Limb (tissue), 2 donors: ENCODE data around the gene CNOT1.

ENCODE experiments used
- DNase-seq, 2 donors: peaks; one replicate each; pipeline ENCODE4 v3.0.0-alpha.2; 2016; ENCODE audit errors: extremely low spot score in 2 of 2

Gene CNOT1

DNA sequence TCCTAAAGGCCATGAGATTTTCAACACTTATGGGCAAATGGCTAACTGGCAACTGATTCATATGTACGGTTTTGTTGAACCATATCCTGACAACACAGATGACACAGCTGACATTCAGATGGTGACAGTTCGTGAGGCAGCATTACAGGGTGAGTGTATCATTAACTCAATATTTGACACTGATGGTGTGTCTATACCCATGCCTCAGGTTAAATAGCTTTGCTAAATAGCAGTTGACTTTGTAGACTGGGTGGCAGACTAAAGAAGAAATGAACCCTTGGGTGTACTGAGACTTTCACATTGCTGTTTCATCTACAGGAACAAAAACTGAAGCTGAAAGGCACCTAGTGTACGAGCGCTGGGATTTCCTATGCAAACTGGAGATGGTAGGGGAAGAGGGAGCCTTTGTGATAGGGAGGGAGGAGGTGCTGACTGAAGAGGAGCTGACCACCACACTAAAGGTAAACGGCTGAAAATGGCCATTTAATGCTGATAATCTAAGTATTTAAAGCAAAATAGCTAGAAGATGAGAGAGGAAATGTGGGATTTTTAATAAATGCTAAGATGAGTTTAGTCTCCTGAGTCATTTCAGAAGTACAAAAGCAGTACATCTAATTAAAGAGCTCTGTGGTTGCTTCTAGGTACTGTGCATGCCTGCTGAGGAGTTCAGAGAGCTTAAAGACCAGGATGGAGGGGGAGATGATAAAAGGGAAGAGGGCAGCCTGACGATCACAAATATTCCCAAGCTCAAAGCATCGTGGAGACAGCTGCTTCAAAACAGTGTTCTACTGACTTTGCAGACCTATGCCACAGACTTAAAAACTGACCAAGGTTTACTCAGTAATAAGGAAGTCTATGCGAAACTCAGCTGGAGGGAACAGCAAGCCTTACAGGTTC lies 111.3 kb downstream of the CNOT1 start:
- DNase-seq: no peak

GRCh38 chr16:58516768-58517107 lies 112.9 kb downstream of the CNOT1 start:
- no peak for DNase-seq

DNA sequence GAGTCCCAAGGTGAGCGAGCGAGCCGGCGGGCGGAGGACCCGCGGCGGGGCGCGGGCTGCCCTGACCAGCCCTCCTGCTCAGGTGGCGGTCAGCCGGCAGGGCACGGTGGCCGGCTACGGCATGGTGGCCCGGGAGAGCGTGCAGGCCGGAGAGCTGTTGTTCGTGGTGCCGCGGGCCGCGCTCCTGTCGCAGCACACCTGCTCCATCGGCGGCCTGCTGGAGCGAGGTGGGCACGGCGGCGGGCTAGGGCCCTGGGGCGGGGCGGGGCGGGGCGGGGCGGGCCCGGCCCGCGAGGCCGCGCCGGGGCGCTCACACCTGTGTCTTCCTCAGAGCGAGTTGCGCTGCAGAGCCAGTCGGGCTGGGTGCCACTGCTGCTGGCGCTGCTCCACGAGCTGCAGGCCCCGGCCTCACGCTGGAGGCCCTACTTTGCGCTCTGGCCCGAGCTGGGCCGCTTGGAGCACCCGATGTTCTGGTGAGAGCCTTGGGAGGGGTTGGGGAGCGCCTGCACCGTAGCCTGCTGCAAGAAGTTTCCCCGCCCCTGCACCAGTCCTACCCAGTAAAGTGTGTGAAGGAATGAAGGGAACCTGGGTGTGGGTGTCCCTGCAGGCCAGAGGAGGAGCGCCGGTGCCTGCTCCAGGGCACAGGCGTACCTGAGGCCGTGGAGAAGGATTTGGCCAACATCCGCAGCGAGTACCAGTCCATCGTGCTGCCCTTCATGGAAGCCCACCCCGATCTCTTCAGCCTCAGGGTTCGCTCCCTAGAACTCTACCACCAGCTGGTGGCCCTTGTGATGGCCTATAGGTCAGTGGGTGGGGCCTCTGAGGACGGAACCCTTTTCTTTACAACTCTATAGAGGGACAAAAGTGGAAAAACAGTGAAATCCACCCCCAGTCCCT lies 113.5 kb downstream of the CNOT1 start:
- peak in 1 of 2 donors; percentile 58 for DNase-seq

DNA sequence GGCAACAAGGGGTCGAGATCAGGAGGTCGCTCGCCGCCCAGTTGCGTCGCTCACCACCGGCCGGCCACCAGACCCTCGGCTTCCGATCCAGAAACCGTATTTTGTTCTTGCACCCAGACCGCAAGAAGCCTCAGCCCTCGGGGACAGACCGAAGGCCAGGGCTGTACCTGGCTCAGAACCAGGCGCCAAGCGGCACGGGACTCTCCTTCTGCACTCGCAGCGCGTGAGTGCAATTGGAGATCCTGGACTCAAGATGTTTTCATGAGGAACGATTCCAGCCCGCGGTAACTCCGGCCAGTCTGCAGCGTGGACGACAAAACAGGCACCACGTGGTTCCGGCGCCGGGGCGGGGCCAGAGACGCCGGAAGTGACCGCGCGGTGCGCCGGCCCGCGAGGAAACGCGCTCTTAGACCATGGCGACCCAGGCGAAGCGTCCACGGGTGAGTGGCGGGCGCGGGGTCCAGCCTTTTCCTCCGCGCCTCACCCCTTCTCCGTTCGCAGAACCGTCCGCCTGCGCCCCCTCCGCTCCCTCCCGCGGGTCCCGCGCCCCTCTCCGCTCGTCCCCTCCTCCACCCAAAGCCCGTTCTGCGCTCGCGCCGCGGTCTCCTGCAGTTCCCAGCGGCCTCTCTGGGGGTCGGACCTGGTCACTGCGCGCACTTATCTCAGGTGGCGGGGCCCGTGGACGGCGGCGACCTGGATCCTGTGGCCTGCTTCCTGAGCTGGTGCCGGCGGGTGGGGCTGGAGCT lies 114.3 kb downstream of the CNOT1 start, which contains the start of gene SETD6:
SETD6 (plus strand) TSS at position 393 of the 746 bp plus-strand sequence; CDS start at position 414, 21 bp downstream.
- peak; percentile 82 to 92 for DNase-seq

DNA sequence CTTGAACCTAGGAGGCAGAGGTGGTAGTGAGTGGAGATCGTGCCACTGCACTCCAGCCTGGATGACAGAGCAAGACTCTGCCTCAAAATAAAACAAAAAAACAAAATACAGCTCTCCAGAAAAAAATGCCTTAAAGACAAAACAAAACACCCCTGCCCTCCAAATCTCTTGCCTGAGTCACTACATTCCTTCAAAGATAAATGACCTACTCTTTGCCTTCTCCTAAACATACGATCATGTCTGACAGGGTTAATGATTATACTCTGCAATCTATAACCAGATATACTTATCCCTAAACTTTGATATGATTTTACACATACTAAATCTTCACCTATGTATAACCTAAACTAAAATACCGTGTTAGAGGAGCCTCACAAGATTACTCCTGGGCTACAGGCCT lies 115.8 kb downstream of the CNOT1 start:
- DNase-seq: no peak

GRCh38 chr16:58511933-58512815 lies 117.5 kb downstream of the CNOT1 start:
- peak; percentile 42 to 82 for DNase-seq

GRCh38 chr16:58510776-58511628 lies 118.6 kb downstream of the CNOT1 start:
- peak in 1 of 2 donors; percentile 32 for DNase-seq

GRCh38 chr16:58510097-58510775 lies 119.4 kb downstream of the CNOT1 start:
- no peak for DNase-seq

DNA sequence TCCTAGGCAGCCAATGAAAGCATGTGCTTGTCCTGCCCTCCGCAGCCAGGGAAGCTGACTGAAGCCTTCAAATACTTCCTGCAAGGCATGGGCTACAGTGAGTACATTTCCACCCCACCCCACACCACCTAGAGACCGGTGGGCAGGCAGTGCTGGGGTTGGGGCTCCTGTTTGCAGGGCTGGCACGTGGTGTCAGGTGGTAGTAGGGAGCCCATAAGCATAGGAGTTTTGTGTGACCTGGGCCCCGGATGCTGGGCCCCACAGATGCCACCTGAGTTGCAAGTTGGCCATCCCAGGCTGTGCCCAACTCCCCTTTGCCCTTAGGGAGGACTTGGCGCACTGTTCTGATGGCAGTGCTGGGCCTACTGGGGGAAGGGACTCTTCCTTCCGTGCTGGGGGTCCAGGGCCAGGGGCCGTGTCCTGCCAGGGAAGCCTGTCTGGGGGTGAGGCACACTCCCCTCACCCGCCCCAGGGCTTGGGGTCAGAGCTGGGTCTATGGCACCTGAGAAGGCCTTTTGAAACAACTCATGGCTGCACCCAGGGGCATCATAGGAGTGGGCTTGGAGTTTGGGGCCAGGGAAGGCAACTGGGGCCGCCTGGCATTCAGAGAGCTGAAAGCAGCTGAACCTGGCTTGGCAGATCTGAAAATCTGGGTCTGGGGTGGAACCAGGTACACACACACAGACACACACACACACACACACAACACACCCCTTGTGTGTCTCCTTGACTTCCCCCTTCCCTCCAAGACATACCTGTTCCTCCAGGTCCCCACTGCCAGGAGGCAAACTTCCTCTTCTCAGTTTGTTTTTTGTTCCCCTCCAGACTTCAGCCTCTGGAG lies 120.2 kb downstream of the CNOT1 start:
- DNase-seq: no peak

GRCh38 chr16:58508671-58509251 lies 120.9 kb downstream of the CNOT1 start:
- DNase-seq: no peak

- no peak for DNase-seq
Measured at GRCh38 chr16:58507963-58508670, 121.5 kb downstream of the CNOT1 start.

GRCh38 chr16:58507195-58507962 lies 122.2 kb downstream of the CNOT1 start:
- peak in 1 of 2 donors; percentile 29 for DNase-seq

DNA sequence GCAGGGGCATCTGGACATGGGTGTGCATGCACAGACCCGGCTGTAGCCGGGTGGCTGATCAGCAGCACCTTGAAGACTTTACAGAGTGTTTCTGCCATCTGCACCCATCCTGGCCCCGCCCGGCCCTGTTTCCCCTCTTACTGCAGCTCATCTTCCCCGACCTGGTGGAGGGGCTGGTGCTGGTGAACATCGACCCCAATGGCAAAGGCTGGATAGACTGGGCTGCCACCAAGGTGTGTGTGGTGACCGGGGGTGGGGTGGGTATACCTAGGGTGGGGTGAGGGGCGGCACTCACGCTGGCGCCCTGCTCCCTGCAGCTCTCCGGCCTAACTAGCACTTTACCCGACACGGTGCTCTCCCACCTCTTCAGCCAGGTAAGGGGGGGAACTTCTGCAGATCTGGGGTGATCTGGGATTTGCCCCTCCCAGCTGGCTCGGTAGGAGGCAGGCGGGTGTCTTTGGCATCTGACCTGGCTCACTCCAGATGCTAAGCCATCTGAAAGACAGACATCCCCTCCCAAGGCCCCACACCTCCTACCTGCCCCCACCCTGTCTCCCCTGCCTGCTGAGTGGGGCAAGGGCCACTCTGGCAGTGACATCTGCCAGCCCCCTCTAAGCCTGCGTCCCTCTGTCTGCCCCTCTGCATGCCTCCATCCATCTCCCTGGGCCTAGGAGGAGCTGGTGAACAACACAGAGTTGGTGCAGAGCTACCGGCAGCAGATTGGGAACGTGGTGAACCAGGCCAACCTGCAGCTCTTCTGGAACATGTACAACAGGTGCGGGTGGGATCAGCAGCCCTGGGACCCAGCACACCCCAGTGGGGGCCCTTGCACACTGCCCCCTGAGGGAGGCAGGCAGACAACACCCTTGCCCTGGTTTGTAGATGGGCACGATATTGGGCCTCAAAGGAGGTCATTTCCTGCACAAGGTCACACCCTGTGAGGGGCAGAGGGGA lies 123.1 kb downstream of the CNOT1 start:
- DNase-seq: peak in 1 of 2 donors; percentile 28

- peak in 1 of 2 donors; percentile 31 for DNase-seq
Measured at GRCh38 chr16:58503863-58504688, 125.5 kb downstream of the CNOT1 start.
